ENCODE measurements around the gene KLC1. TPM values are rescaled to one million over a fixed set of nuclear protein-coding genes. Genes with fewer than 3 reads are reported as not detected.
A peak's percentile ranks its signal among the peaks of the same experiment; 100 is the strongest.

KLC1 gene
- total and polyA plus RNA-seq, 11 donors: 127 to 241 (median 158) TPM

GRCh38 chr14:103729496-103730448 lies 100.8 kb downstream of the KLC1 start:
- DNase-seq: peak in 2 of 5 donors; percentile 26 to 54
- Histone ChIP-seq H3K27ac (peak overlapping the region in 6 of 12 donors; percentile 5 to 64 (median 34)), H3K9me3 (no peaks in the 10 kb centered on the region), H3K36me3 (peaks cover 0 to 74% (median 58%) of the 10 kb centered on the region in 9 donors), H3K4me1 (peaks cover 0 to 37% (median 13%) of the 10 kb centered on the region in 12 donors), H3K4me3 (no peak overlapping the region), H3K27me3 (no peaks in the 10 kb centered on the region)
- no peak for TF ChIP-seq CTCF (IDR thresholded peaks at IDR 0.05)
- TF ChIP-seq POLR2A (IDR thresholded peaks at IDR 0.05): no peak
- intact Hi-C loops (cut with DNase I): loop anchor here in 1 of 10 donors (10.0 kb wide), 2 partner anchors 155 to 255 kb away; no protein-coding TSS in a partner anchor
- peak in 2 of 4 donors; percentile 0 to 1 for ATAC-seq
- WGBS, 4 donors: 64 to 73% (median 69%) methylated on average over 23 to 24 of the region's 24 CpGs

- peak; percentile 83 to 91 (median 85) for ATAC-seq
- DNase-seq: peak; percentile 71 to 90 (median 80)
- whole genome bisulfite sequencing, 4 donors: 54 to 63% (median 57%) methylated on average over 9 to 15 of the region's 15 CpGs
- Histone ChIP-seq H3K27ac (peak overlapping the region in 6 of 12 donors; percentile 23 to 64 (median 42)), H3K36me3 (peaks cover 0 to 74% (median 66%) of the 10 kb centered on the region in 9 donors), H3K27me3 (no peaks in the 10 kb centered on the region), H3K9me3 (no peaks in the 10 kb centered on the region), H3K4me1 (peaks cover 0 to 37% (median 12%) of the 10 kb centered on the region in 12 donors), H3K4me3 (no peak overlapping the region)
- peak in 1 of 12 donors; percentile 12 for TF ChIP-seq CTCF (IDR thresholded peaks at IDR 0.05)
- no peak for TF ChIP-seq POLR2A (IDR thresholded peaks at IDR 0.05)
- intact Hi-C loops (cut with DNase I): loop anchor here in 1 of 10 donors (10.0 kb wide), 2 partner anchors 156 to 254 kb away; no protein-coding TSS in a partner anchor
These were observed 101.6 kb downstream of the KLC1 start for GRCh38 chr14:103730490-103731035.

- DNase-seq (peak in 2 of 5 donors; percentile 22 to 26), ATAC-seq (no peak)
- Histone ChIP-seq H3K36me3 (peaks cover 0 to 79% (median 71%) of the 10 kb centered on the region in 9 donors), H3K27me3 (no peaks in the 10 kb centered on the region), H3K27ac (no peak overlapping the region), H3K4me1 (peaks cover 0 to 40% (median 17%) of the 10 kb centered on the region in 12 donors), H3K4me3 (no peak overlapping the region), H3K9me3 (no peaks in the 10 kb centered on the region)
- TF ChIP-seq CTCF (IDR thresholded peaks at IDR 0.05): no peak
- 77 to 91% (median 89%) methylated on average over 11 to 15 of the region's 15 CpGs for WGBS, 4 donors
- intact Hi-C loops (cut with DNase I): loop anchor here in 1 of 10 donors (10.0 kb wide), 2 partner anchors 157 to 253 kb away; no protein-coding TSS in a partner anchor
These were observed 102.5 kb downstream of the KLC1 start for GRCh38 chr14:103731481-103731880.

All from heart left ventricle (tissue), 16 donors.